Liver (tissue), 3 donors: ENCODE results near the gene BRICD5.
A peak's percentile ranks its signal among the peaks of the same experiment; 100 is the strongest.

Experiments
- ATF3 ChIP-seq: IDR thresholded peaks from 2 replicates; pipeline ENCODE4 v1.6.1; 2016; ENCODE audit warnings: antibody characterized with exemption
- CTCF ChIP-seq: fragments of 150-350 bp; IDR thresholded peaks from 2 replicates; pipeline ENCODE4 v1.5.1; 2017; ENCODE audit warnings: improper control_type of control experiment, low read depth, low read length; ENCODE audit not compliant: missing input control
- FOXA1 ChIP-seq: IDR thresholded peaks from 2 replicates; pipeline ENCODE4 v1.6.1; 2016; ENCODE audit warnings: antibody characterized with exemption
- GABPA ChIP-seq, 2 donors: IDR thresholded peaks in 1 of 2; conservative IDR thresholded peaks in 1 of 2; 2 replicates each; pipeline ENCODE4 v1.6.1; 2016; ENCODE audit warnings: antibody characterized with exemption in 2 of 2, mild to moderate bottlenecking in 1 of 2, moderate library complexity in 1 of 2
- MAX ChIP-seq: IDR thresholded peaks from 2 replicates; pipeline ENCODE4 v1.6.1; 2016; ENCODE audit warnings: antibody characterized with exemption
- RAD21 ChIP-seq, 2 donors: IDR thresholded peaks; 2 replicates each; pipeline ENCODE4 v1.6.1; 2016; ENCODE audit warnings: antibody characterized with exemption in 2 of 2, mild to moderate bottlenecking in 2 of 2
- REST ChIP-seq: IDR thresholded peaks from 2 replicates; pipeline ENCODE4 v1.6.1; 2016; ENCODE audit warnings: antibody characterized with exemption, mild to moderate bottlenecking
- RXRA ChIP-seq, 2 donors: IDR thresholded peaks; 2 replicates each; pipeline ENCODE4 v1.6.1; 2017 to 2018; ENCODE audit warnings: antibody characterized with exemption in 2 of 2, mild to moderate bottlenecking in 1 of 2
- donor health status: healthy.
- donor health status: healthy.

- TF ChIP-seq RAD21 (IDR thresholded peaks at IDR 0.05) = no peak
- TF ChIP-seq CTCF = no peak
- TF ChIP-seq GABPA (IDR thresholded peaks at IDR 0.05 in 1 of 2, conservative IDR thresholded peaks at IDR 0.05 in 1 of 2) = no peak
- no peak for TF ChIP-seq MAX
- no peak for TF ChIP-seq ATF3
- TF ChIP-seq FOXA1 = no peak
- peak in 1 of 2 donors; percentile 30 for TF ChIP-seq RXRA (IDR thresholded peaks at IDR 0.05)
- TF ChIP-seq REST = no peak
Observed at GRCh38 chr16:2160915-2161551, 49.6 kb downstream of the BRICD5 start.
